CD14-positive monocyte (primary cell): ENCODE measurements around the gene GTF2H1. TPM values are rescaled to one million over a fixed set of nuclear protein-coding genes. Genes with fewer than 3 reads are reported as not detected.

Experiments used
- DNase-seq, 3 donors: peaks; one replicate each; pipeline ENCODE4 v3.0.0-alpha.2; 2011 to 2022
- H2AFZ ChIP-seq: 2 replicates; pipeline ENCODE4 v1.6.0; 2012; ENCODE audit warnings: mild to moderate bottlenecking, low read depth, low read length, inconsistent platforms; ENCODE audit not compliant: insufficient read depth, poor library complexity, severe bottlenecking
- H3K27ac ChIP-seq, 2 donors: 1 replicate in 1 of 2; 2 replicates in 1 of 2; pipeline ENCODE4 v1.5.1; 2012 to 2013; ENCODE audit warnings: low read length in 2 of 2, control low read depth in 1 of 2, inconsistent platforms in 1 of 2, low read depth in 1 of 2, mild to moderate bottlenecking in 1 of 2
- H3K27me3 ChIP-seq, 2 donors: one replicate each; pipeline versions ENCODE4 v1.6.0 to v1.6.1; 2011 to 2013; ENCODE audit warnings: low read length in 2 of 2; ENCODE audit not compliant: control insufficient read depth in 2 of 2, insufficient read depth in 2 of 2
- H3K36me3 ChIP-seq, 2 donors: replicated peaks in 1 of 2; 1 replicate in 1 of 2; 2 replicates in 1 of 2; pipeline versions ENCODE4 v1.5.1 to v1.6.1; 2012 to 2013; ENCODE audit warnings: low read length in 2 of 2, control low read depth in 1 of 2, inconsistent platforms in 1 of 2, mild to moderate bottlenecking in 1 of 2; ENCODE audit not compliant: insufficient read depth in 2 of 2, control insufficient read depth in 1 of 2
- H3K4me1 ChIP-seq, 2 donors: 1 replicate in 1 of 2; 2 replicates in 1 of 2; pipeline versions ENCODE4 v1.5.1 to v1.6.1; 2012 to 2013; ENCODE audit warnings: low read length in 2 of 2, control low read depth in 1 of 2, inconsistent platforms in 1 of 2, mild to moderate bottlenecking in 1 of 2, moderate library complexity in 1 of 2; ENCODE audit not compliant: insufficient read depth in 2 of 2, control insufficient read depth in 1 of 2
- H3K4me2 ChIP-seq: replicated peaks from 2 replicates; pipeline ENCODE3; 2012; ENCODE audit warnings: low read length, moderate library complexity, mild to moderate bottlenecking; ENCODE audit not compliant: poor library complexity, severe bottlenecking; ENCODE audit errors: extremely low read depth
- H3K4me3 ChIP-seq, 3 experiments: fragments of 200-600 bp in 1 of 3; sonication (generic) in 1 of 3; replicated peaks in 1 of 3; 1 replicate in 2 of 3; 2 replicates in 1 of 3; pipeline ENCODE4 v1.5.1; 2011 to 2013; ENCODE audit warnings: low read length in 3 of 3, mild to moderate bottlenecking in 3 of 3, control low read depth in 2 of 3, low read depth in 2 of 3, inconsistent platforms in 1 of 3, moderate library complexity in 1 of 3
- H3K79me2 ChIP-seq: 2 replicates; pipeline ENCODE4 v1.6.0; 2012; ENCODE audit warnings: mild to moderate bottlenecking, control low read depth, inconsistent platforms, low read length, moderate library complexity; ENCODE audit not compliant: insufficient read depth
- H3K9ac ChIP-seq: 2 replicates; pipeline ENCODE4 v1.6.0; 2017; ENCODE audit warnings: low read length, mild to moderate bottlenecking; ENCODE audit not compliant: insufficient read depth, poor library complexity, severe bottlenecking
- H3K9me3 ChIP-seq, 2 donors: replicated peaks in 1 of 2; 1 replicate in 1 of 2; 2 replicates in 1 of 2; pipeline versions ENCODE4 v1.5.1 to v1.6.1; 2012 to 2013; ENCODE audit warnings: low read length in 2 of 2, control low read depth in 1 of 2; ENCODE audit not compliant: control insufficient read depth in 1 of 2, insufficient read depth in 1 of 2
- H4K20me1 ChIP-seq: 2 replicates; pipeline ENCODE4 v1.6.0; 2012; ENCODE audit warnings: mild to moderate bottlenecking, low read length, control low read depth, moderate library complexity; ENCODE audit not compliant: insufficient read depth
- H3K27ac Mint-ChIP-seq, 7 donors: one replicate each; pipeline ENCODE4 v1.8.0; 2020; ENCODE audit warnings: mild to moderate bottlenecking in 7 of 7, mixed read lengths in 7 of 7, moderate library complexity in 6 of 7, inconsistent platforms in 2 of 7
- H3K27me3 Mint-ChIP-seq, 3 donors: one replicate each; pipeline ENCODE4 v1.8.0; 2021 to 2022; ENCODE audit warnings: low read depth in 3 of 3, mild to moderate bottlenecking in 3 of 3, mixed read lengths in 3 of 3, moderate library complexity in 3 of 3, inconsistent platforms in 1 of 3
- H3K36me3 Mint-ChIP-seq, 2 donors: one replicate each; pipeline ENCODE4 v1.8.0; 2020; ENCODE audit warnings: mixed read lengths in 2 of 2, inconsistent platforms in 1 of 2, mild to moderate bottlenecking in 1 of 2
- H3K4me1 Mint-ChIP-seq: one replicate; pipeline ENCODE4 v1.8.0; 2020; ENCODE audit warnings: mild to moderate bottlenecking, mixed read lengths
- H3K4me3 Mint-ChIP-seq, 2 donors: one replicate each; pipeline ENCODE4 v1.8.0; 2020; ENCODE audit warnings: mild to moderate bottlenecking in 2 of 2, mixed read lengths in 2 of 2, moderate library complexity in 1 of 2
- H3K9me3 Mint-ChIP-seq, 7 donors: one replicate each; pipeline ENCODE4 v1.8.0; 2020 to 2022; ENCODE audit warnings: mixed read lengths in 7 of 7, mild to moderate bottlenecking in 6 of 7, moderate library complexity in 6 of 7, inconsistent platforms in 2 of 7
- WGBS: methylation state at CpG from one replicate; pipeline ENCODE4 v1.1.5; 2013; ENCODE audit warnings: missing lambda C conversion rate; ENCODE audit not compliant: insufficient coverage; 5-methylcytosine and 5-hydroxymethylcytosine counted together
- intact Hi-C, 2 donors: fragments of 100-400 bp; cut with micrococcal nuclease; formaldehyde crosslinking; loops; one replicate each; pipeline versions ENCODE4 v1.15.0 to v1.15.1; 2023
- polyA plus RNA-seq, 3 donors: library from polyadenylated mRNA; depleted of rRNA in 1 of 3; unstranded in 2 of 3; stranded (reverse) in 1 of 3; fragments of 300-500 nt in 2 of 3; fragments of >200 nt in 1 of 3; fragmentation: Illumina TruSeq in 2 of 3; gene quantifications; 1 replicate in 2 of 3; 2 replicates in 1 of 3; pipeline ENCODE4 v1.2.3, GENCODE V29; 2012 to 2021
- TF ChIP-seq, protein P1 (sequence below): fragments of 200-600 bp; IDR thresholded peaks from one replicate; pipeline ENCODE4 v1.8.0; 2022; ENCODE audit warnings: antibody characterized with exemption, mild to moderate bottlenecking

The GTF2H1 gene
- polyA plus RNA-seq, 3 donors = 23.0 to 26.6 (median 26.2) TPM

DNA sequence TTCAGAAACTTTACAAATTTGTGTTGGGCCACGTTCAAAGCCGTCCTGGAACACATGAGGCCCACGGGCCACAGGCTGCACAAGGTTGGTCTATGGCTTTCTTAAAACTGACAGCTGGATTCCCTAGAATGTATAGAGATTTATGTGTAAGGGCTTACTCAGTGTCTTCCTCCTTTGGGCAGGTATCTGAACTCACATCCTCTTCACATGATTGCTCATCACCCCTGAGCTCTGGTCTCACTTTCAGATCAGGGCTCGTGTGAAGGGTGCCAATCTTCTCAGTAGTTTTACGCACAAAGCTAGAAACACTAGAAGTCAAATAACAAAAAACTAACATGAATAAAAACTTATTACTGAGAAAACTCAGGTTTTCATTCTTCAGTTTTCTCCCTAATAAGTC, 27.5 kb upstream of the GTF2H1 start:
- Histone ChIP-seq H3K4me3 (no peak overlapping the region), H3K9me3 (no peaks in the 10 kb centered on the region), H4K20me1 (no peaks in the 10 kb centered on the region), H2AFZ (no peak overlapping the region), H3K4me1 (no peaks in the 10 kb centered on the region), H3K9ac (no peak overlapping the region), H3K36me3 (peaks cover 95 to 98% of the 10 kb centered on the region in 2 donors), H3K4me2 (no peak overlapping the region), H3K27ac (no peak overlapping the region), H3K27me3 (no peaks in the 10 kb centered on the region), H3K79me2 (no peaks in the 10 kb centered on the region)
- TF ChIP-seq, protein P1, sequence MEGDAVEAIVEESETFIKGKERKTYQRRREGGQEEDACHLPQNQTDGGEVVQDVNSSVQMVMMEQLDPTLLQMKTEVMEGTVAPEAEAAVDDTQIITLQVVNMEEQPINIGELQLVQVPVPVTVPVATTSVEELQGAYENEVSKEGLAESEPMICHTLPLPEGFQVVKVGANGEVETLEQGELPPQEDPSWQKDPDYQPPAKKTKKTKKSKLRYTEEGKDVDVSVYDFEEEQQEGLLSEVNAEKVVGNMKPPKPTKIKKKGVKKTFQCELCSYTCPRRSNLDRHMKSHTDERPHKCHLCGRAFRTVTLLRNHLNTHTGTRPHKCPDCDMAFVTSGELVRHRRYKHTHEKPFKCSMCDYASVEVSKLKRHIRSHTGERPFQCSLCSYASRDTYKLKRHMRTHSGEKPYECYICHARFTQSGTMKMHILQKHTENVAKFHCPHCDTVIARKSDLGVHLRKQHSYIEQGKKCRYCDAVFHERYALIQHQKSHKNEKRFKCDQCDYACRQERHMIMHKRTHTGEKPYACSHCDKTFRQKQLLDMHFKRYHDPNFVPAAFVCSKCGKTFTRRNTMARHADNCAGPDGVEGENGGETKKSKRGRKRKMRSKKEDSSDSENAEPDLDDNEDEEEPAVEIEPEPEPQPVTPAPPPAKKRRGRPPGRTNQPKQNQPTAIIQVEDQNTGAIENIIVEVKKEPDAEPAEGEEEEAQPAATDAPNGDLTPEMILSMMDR = no peak
- Mint-ChIP-seq H3K27ac (peak overlapping the region in 2 of 7 donors; percentile 18 to 52), H3K27me3 (no peaks in the 10 kb centered on the region), H3K4me3 (no peak overlapping the region), H3K9me3 (no peaks in the 10 kb centered on the region), H3K36me3 (peaks cover 80 to 97% of the 10 kb centered on the region in 2 donors), H3K4me1 (peaks cover 6% of the 10 kb centered on the region)
- WGBS = 100% methylated on average over 1 of the region's 5 CpGs
- intact Hi-C loops = no loop called here
- DNase-seq = no peak

DNA sequence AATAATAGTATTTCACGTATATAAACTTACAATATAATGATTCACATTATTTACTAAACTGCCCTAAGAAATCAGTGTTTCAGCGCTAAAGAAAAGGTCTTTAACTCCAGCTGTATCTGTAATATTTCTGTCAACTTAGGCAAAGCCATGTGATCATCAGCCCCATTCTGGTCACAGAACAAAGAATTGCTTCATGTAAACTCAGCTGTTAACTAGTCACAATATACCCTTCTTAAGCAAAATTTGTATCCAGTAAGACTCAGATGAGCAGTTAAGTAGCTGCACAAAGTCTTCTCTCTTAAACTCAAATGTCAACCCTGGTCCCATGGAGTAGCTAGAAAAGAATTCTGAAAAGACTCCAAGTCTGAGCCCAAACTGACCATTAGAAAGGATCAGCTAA, 27.1 kb upstream of the GTF2H1 start:
- 86% methylated on average over 1 of the region's 2 CpGs for WGBS
- Histone ChIP-seq H3K4me1 (no peaks in the 10 kb centered on the region), H3K27ac (peak overlapping the region in 1 of 2 donors; percentile 6), H3K79me2 (no peaks in the 10 kb centered on the region), H3K4me3 (no peak overlapping the region), H3K27me3 (no peaks in the 10 kb centered on the region), H4K20me1 (no peaks in the 10 kb centered on the region), H3K36me3 (peaks cover 95 to 98% of the 10 kb centered on the region in 2 donors), H2AFZ (no peak overlapping the region), H3K9ac (no peak overlapping the region), H3K4me2 (no peak overlapping the region), H3K9me3 (no peaks in the 10 kb centered on the region)
- intact Hi-C loops = no loop called here
- TF ChIP-seq, protein P1 = no peak
- Mint-ChIP-seq H3K4me1 (peaks cover 6% of the 10 kb centered on the region), H3K9me3 (no peaks in the 10 kb centered on the region), H3K27ac (no peak overlapping the region), H3K4me3 (no peak overlapping the region), H3K36me3 (peaks cover 79 to 96% of the 10 kb centered on the region in 2 donors), H3K27me3 (no peaks in the 10 kb centered on the region)
- no peak for DNase-seq
